WTC11 (cell line): Measurements from ENCODE around the gene UCK2.

Source experiments
- AFF4 ChIP-seq: sonication (generic); formaldehyde crosslinking; IDR thresholded peaks from 2 replicates; pipeline ENCODE4 v1.8.1; 2023; ENCODE audit warnings: mild to moderate bottlenecking, missing genetic modification reagents, borderline replicate concordance
- CBFB ChIP-seq: sonication (generic); formaldehyde crosslinking; IDR thresholded peaks from 2 replicates; pipeline ENCODE4 v1.8.1; 2022; ENCODE audit warnings: mild to moderate bottlenecking, low read depth, missing genetic modification reagents
- CREB1 ChIP-seq: sonication (generic); formaldehyde crosslinking; IDR thresholded peaks from 2 replicates; pipeline ENCODE4 v1.8.0; 2023; ENCODE audit warnings: mild to moderate bottlenecking, missing genetic modification reagents
- FOXP1 ChIP-seq: sonication (generic); formaldehyde crosslinking; IDR thresholded peaks from 2 replicates; pipeline ENCODE4 v1.8.0; 2022; ENCODE audit warnings: missing genetic modification reagents, mild to moderate bottlenecking, moderate library complexity, borderline replicate concordance
- SP1 ChIP-seq: sonication (generic); formaldehyde crosslinking; conservative IDR thresholded peaks from 2 replicates; pipeline ENCODE4 v1.8.1; 2022; ENCODE audit warnings: missing genetic modification reagents
- TF ChIP-seq, protein P1 (sequence below): fragments of 200-600 bp; IDR thresholded peaks from 2 replicates; pipeline ENCODE4 v1.8.0; 2022; ENCODE audit warnings: antibody characterized with exemption
- TF ChIP-seq, protein P2 (sequence below): sonication (generic); formaldehyde crosslinking; IDR thresholded peaks from 2 replicates; pipeline ENCODE4 v1.8.0; 2022; ENCODE audit warnings: mild to moderate bottlenecking, missing genetic modification reagents

- TF ChIP-seq CREB1 (CRISPR knock-in tag) (no peak), CBFB (no peak), FOXP1 (CRISPR knock-in tag) (no peak), SP1 (CRISPR knock-in tag) (no peak), AFF4 (no peak)
- TF ChIP-seq, protein P1, sequence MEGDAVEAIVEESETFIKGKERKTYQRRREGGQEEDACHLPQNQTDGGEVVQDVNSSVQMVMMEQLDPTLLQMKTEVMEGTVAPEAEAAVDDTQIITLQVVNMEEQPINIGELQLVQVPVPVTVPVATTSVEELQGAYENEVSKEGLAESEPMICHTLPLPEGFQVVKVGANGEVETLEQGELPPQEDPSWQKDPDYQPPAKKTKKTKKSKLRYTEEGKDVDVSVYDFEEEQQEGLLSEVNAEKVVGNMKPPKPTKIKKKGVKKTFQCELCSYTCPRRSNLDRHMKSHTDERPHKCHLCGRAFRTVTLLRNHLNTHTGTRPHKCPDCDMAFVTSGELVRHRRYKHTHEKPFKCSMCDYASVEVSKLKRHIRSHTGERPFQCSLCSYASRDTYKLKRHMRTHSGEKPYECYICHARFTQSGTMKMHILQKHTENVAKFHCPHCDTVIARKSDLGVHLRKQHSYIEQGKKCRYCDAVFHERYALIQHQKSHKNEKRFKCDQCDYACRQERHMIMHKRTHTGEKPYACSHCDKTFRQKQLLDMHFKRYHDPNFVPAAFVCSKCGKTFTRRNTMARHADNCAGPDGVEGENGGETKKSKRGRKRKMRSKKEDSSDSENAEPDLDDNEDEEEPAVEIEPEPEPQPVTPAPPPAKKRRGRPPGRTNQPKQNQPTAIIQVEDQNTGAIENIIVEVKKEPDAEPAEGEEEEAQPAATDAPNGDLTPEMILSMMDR = no peak
- TF ChIP-seq, protein P2, sequence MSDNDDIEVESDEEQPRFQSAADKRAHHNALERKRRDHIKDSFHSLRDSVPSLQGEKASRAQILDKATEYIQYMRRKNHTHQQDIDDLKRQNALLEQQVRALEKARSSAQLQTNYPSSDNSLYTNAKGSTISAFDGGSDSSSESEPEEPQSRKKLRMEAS = no peak
Measured at GRCh38 chr1:165840423-165840822, 13.0 kb downstream of the UCK2 start.
